K562 (cell line): ENCODE results near the gene BCL7C. TPM values are rescaled to one million over a fixed set of nuclear protein-coding genes. Genes with fewer than 3 reads are reported as not detected.
A peak's percentile ranks its signal among the peaks of the same experiment; 100 is the strongest.

ENCODE experiments used
- ATAC-seq: fragments of 200-7000 bp; cut with Tn5 transposase; 3 replicates; pipeline ENCODE4 v1.9.1; 2020; ENCODE audit warnings: moderate library complexity
- BruUV-seq: library from RNA; stranded (reverse); fragments of 400-500 nt; replicated peaks from 2 replicates; lab custom pipeline; 2021; lab: Mats Ljungman, UMichigan
- CTCF ChIA-PET: fragments of 300-600 bp; formaldehyde crosslinking; extraction: SDS; loops from one replicate; lab custom pipeline; 2021; ENCODE audit warnings: low intra/inter-chr PET ratio; lab: Yijun Ruan, JAX
- POLR2A ChIA-PET: fragments of 300-600, 350-650 bp; sonication (Branson Sonifier 250); formaldehyde crosslinking; extraction: SDS; loops from one replicate; lab custom pipeline; 2021; ENCODE audit warnings: antibody characterized with exemption, inconsistent platforms; lab: Yijun Ruan, JAX
- DNase-seq, 4 experiments: peaks; one replicate each; pipeline versions ENCODE4 v3.0.0 to v3.0.0-alpha.2; 2011 to 2018; ENCODE audit warnings: low spot score in 3 of 4, mixed read lengths in 3 of 4; ENCODE audit errors: extremely low read depth in 1 of 4
- FAIRE-seq: peaks from 2 replicates; lab custom pipeline; 2011; peaks lifted over from hg19 to GRCh38; lab: Jason Lieb, UNC
- H2AFZ ChIP-seq: 2 replicates; pipeline ENCODE4 v1.6.0; 2011; ENCODE audit warnings: low read depth, low read length, control low read depth, inconsistent platforms
- H3K27ac ChIP-seq: fragments of 200-600 bp; 3 replicates; pipeline ENCODE4 v1.8.0; 2011; ENCODE audit warnings: low read depth, mild to moderate bottlenecking, control low read depth, inconsistent platforms, low read length, moderate library complexity, mixed read lengths; ENCODE audit errors: extremely low read depth
- H3K27me3 ChIP-seq, 2 experiments: fragments of 300-600 bp in 1 of 2; 2 replicates in 1 of 2; 3 replicates in 1 of 2; pipeline versions ENCODE4 v1.6.0 to v1.8.0; 2011; ENCODE audit warnings: inconsistent platforms in 2 of 2, low read length in 2 of 2, mild to moderate bottlenecking in 1 of 2, mixed read lengths in 1 of 2, moderate library complexity in 1 of 2; ENCODE audit not compliant: control insufficient read depth in 2 of 2, insufficient read depth in 2 of 2
- H3K36me3 ChIP-seq: fragments of 300-600 bp; 3 replicates; pipeline ENCODE4 v1.8.0; 2011; ENCODE audit warnings: mild to moderate bottlenecking, low read length, inconsistent platforms; ENCODE audit not compliant: control insufficient read depth, insufficient read depth
- H3K4me1 ChIP-seq, 2 experiments: fragments of 200-600 bp in 1 of 2; replicated peaks in 1 of 2; 2 replicates in 1 of 2; 3 replicates in 1 of 2; pipeline versions ENCODE4 v1.5.1 to v1.8.0; 2011; ENCODE audit warnings: inconsistent platforms in 2 of 2, low read length in 2 of 2, mild to moderate bottlenecking in 1 of 2, mixed read lengths in 1 of 2, moderate library complexity in 1 of 2; ENCODE audit not compliant: control insufficient read depth in 2 of 2, insufficient read depth in 2 of 2
- H3K4me2 ChIP-seq: 2 replicates; pipeline ENCODE4 v1.6.1; 2011; ENCODE audit warnings: low read length, control low read depth, inconsistent platforms, mixed read lengths; ENCODE audit not compliant: insufficient read depth
- H3K4me3 ChIP-seq: fragments of 200-600 bp; sonication (generic), shearing (Covaris generic); 2 replicates; pipeline ENCODE4 v1.5.1; 2016; ENCODE audit warnings: control low read depth, inconsistent platforms
- H3K79me2 ChIP-seq: fragments of 200-600 bp; 3 replicates; pipeline ENCODE4 v1.8.0; 2011; ENCODE audit warnings: low read length, inconsistent platforms; ENCODE audit not compliant: control insufficient read depth, insufficient read depth
- H3K9ac ChIP-seq, 2 experiments: 2 replicates each; pipeline versions ENCODE4 v1.6.0 to v1.6.1; 2011; ENCODE audit warnings: low read depth in 2 of 2, low read length in 2 of 2, control low read depth in 1 of 2, inconsistent platforms in 1 of 2, mild to moderate bottlenecking in 1 of 2, mixed read lengths in 1 of 2; ENCODE audit not compliant: insufficient read depth in 1 of 2
- H3K9me1 ChIP-seq: one replicate; pipeline ENCODE4 v1.6.0; 2011; ENCODE audit warnings: inconsistent platforms, mild to moderate bottlenecking, low read length, moderate library complexity; ENCODE audit not compliant: control insufficient read depth, insufficient read depth
- H3K9me3 ChIP-seq: replicated peaks from 2 replicates; pipeline ENCODE4 v1.5.1; 2011; ENCODE audit warnings: low read depth, low read length, inconsistent platforms; ENCODE audit not compliant: control insufficient read depth, insufficient read depth
- H4K20me1 ChIP-seq: replicated peaks from 2 replicates; pipeline ENCODE4 v1.6.1; 2011; ENCODE audit warnings: low read length, inconsistent platforms, mixed read lengths; ENCODE audit not compliant: control insufficient read depth, insufficient read depth
- NCOA1 ChIP-seq: fragments of 450-650 bp; IDR thresholded peaks from 2 replicates; pipeline ENCODE4 v1.6.1; 2016; ENCODE audit warnings: low read depth
- NRF1 ChIP-seq, 2 experiments: fragments of 450-650 bp; IDR thresholded peaks in 1 of 2; conservative IDR thresholded peaks in 1 of 2; 2 replicates each; pipeline ENCODE4 v1.6.1; 2014; ENCODE audit warnings: mild to moderate bottlenecking in 2 of 2
- SIX5 ChIP-seq, 2 experiments: IDR thresholded peaks; 2 replicates each; pipeline ENCODE4 v1.6.1; 2011; ENCODE audit warnings: low read length in 2 of 2, borderline replicate concordance in 1 of 2, low read depth in 1 of 2, mild to moderate bottlenecking in 1 of 2, moderate library complexity in 1 of 2; ENCODE audit not compliant: insufficient read depth in 1 of 2
- SP1 ChIP-seq: sonication (generic); formaldehyde crosslinking; IDR thresholded peaks from 2 replicates; pipeline ENCODE4 v1.8.1; 2022; ENCODE audit warnings: mild to moderate bottlenecking, missing genetic modification reagents
- ZNF143 ChIP-seq: sonication (generic); formaldehyde crosslinking; IDR thresholded peaks from 2 replicates; pipeline ENCODE4 v1.9.0; 2022; ENCODE audit warnings: mild to moderate bottlenecking, missing genetic modification reagents
- ZNF197 ChIP-seq: fragments of 200-800 bp; sonication (Bioruptor generic); IDR thresholded peaks from 2 replicates; pipeline ENCODE4 v1.6.1; 2016; ENCODE audit warnings: low read depth, missing genetic modification characterization, missing compliant biosample characterization
- ZNF384 ChIP-seq: IDR thresholded peaks from 2 replicates; pipeline ENCODE4 v1.6.1; 2012; ENCODE audit warnings: low read depth, low read length, improper control_type of control experiment
- WGBS: fragments of 100-300 bp; shearing (Covaris generic); methylation state at CpG from one replicate; pipeline ENCODE4 v1.1.6; 2016; ENCODE audit warnings: low coverage, mixed read lengths; ENCODE audit not compliant: insufficient coverage; ENCODE audit errors: missing lambda C conversion rate; 5-methylcytosine and 5-hydroxymethylcytosine counted together
- in situ Hi-C: fragments of 300-500 bp; cut with MboI; formaldehyde crosslinking; loops from 4 replicates; pipeline ENCODE4 v1.15.0; 2018; ENCODE audit warnings: inconsistent platforms, mixed read lengths
- intact Hi-C: fragments of 100-400 bp; cut with micrococcal nuclease; formaldehyde crosslinking; loops from 2 replicates; pipeline ENCODE4 v1.14.2; 2022
- polyA plus RNA-seq, 8 experiments: library from polyadenylated mRNA; depleted of rRNA in 4 of 8; stranded (reverse) in 5 of 8; unstranded in 3 of 8; fragments of >200 nt; fragmentation: Nextera tagmentation in 2 of 8; fragmentation: Illumina TruSeq in 1 of 8; extraction: Ambion mirVana in 2 of 8; extraction: Trizol in 1 of 8; gene quantifications; 2 replicates each; pipeline versions ENCODE4 v1.2.1 to v1.2.3, GENCODE V29; 2011 to 2014; ENCODE audit warnings: inconsistent platforms in 1 of 8, missing spikeins in 1 of 8
- total RNA-seq, 7 experiments: library from RNA; depleted of rRNA in 6 of 7; stranded (reverse); fragments of >200 nt in 6 of 7; fragmentation: Illumina TruSeq in 2 of 7; extraction: Trizol in 2 of 7; gene quantifications; 2 replicates each; pipeline versions ENCODE4 v1.2.1 to v1.2.3, GENCODE V29; 2011 to 2021; ENCODE audit warnings: low replicate concordance in 1 of 7
- TF ChIP-seq, protein P1 (sequence below): fragments of 200-800 bp; sonication (Bioruptor generic); IDR thresholded peaks from 2 replicates; pipeline ENCODE4 v1.6.1; 2017; ENCODE audit warnings: missing genetic modification characterization, missing compliant biosample characterization
- TF ChIP-seq, protein P2 (sequence below), 3 experiments: fragments of 200-800 bp in 1 of 3; sonication (Bioruptor generic) in 1 of 3; sonication (generic) in 1 of 3; formaldehyde crosslinking in 1 of 3; IDR thresholded peaks; 2 replicates each; pipeline versions ENCODE4 v1.6.1 to v1.8.0; 2016 to 2022; ENCODE audit warnings: mild to moderate bottlenecking in 2 of 3, missing compliant biosample characterization in 2 of 3, missing genetic modification characterization in 2 of 3, missing genetic modification reagents in 1 of 3

The BCL7C gene
- total and polyA plus RNA-seq, 9 of the 15 experiments (the other 6 are each of a cell fraction or from before 2014, with no cell fraction given) = 1.7 to 85.8 (median 19.6) TPM

DNA sequence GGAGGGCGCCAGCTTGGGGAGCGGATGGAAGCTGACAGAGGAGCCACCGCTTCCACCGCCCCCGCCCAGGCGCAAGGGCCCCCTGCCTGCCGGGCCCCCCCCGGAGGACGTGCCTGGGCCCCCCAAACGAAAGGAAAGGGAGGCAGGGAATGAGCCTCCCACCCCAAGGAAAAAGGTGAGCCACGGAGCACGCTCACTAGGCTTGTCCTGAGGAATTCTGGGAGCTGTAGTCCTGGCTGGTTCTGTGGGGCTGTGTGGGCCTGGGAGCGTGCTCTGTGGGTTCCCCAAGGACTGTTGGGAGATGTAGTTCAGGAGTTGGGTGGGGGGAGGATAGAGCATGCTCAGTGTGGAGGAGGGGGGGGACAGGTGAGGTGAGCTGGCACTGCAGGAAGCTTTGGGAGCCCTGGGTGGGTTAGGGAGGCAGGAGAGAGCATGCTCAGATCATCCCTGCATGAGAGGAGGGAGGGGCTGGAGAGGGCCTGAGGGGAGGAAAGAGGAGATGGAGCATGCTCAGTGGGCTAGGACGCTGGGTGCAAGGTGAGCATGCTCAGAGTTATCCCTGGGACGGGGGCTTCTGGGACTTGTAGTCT is 34.0 kb upstream of the BCL7C start:
- Histone ChIP-seq H3K36me3 (peaks cover 61% of the 10 kb centered on the region; the same call in 2 of the 3 replicates), H3K4me2 (no peak overlapping the region; the same call in 1 of the 2 replicates), H4K20me1 (peaks cover 1% of the 10 kb centered on the region; the same call in 1 of the 2 replicates), H3K79me2 (peaks cover 13% of the 10 kb centered on the region), H3K9me3 (no peaks in the 10 kb centered on the region), H3K27me3 (no peaks in the 10 kb centered on the region; a peak in 1 of 5 replicates), H3K4me3 (no peak overlapping the region), H3K4me1 (peaks cover 0 to 49% of the 10 kb centered on the region in 2 experiments; a peak in 3 of 5 replicates), H3K9me1 (peaks cover 3% of the 10 kb centered on the region), H3K27ac (no peak overlapping the region), H3K9ac (peak overlapping the region in 1 of 2 experiments; percentile 54; a peak in 2 of 4 replicates), H2AFZ (no peak overlapping the region)
- in situ Hi-C loops = no loop called here
- intact Hi-C loops = no loop called here
- peak; percentile 83 for ATAC-seq
- peak; percentile 48 to 81 (median 64) for DNase-seq
- ChIA-PET CTCF (no interaction called here), POLR2A (interaction anchor here (0.6 to 1.1 kb wide), 5 partner anchors 26 to 371 kb away, joined by 3 to 4 read pairs (median 3); partner anchors contain the start of gene FUS)
- FAIRE-seq = peak; percentile 98
- 73% methylated on average over 3 of the region's 15 CpGs for WGBS
- no TSS peak for BruUV-seq
- TF ChIP-seq ZNF197 (CRISPR knock-in tag) (no peak), NRF1 (conservative IDR thresholded peaks at IDR 0.05 in 1 of 2, IDR thresholded peaks at IDR 0.05 in 1 of 2) (peak; percentile 92 to 93), SIX5 (IDR thresholded peaks at IDR 0.05; ENCODE audit: borderline replicate concordance in 1 of 2, insufficient read depth in 1 of 2, low read depth in 1 of 2, low read length in 2 of 2) (peak; percentile 73 to 82), SP1 (peak; percentile 55; the same call in 1 of the 2 replicates), NCOA1 (no peak), ZNF143 (peak; percentile 85), ZNF384 (no peak)
- TF ChIP-seq, protein P1, sequence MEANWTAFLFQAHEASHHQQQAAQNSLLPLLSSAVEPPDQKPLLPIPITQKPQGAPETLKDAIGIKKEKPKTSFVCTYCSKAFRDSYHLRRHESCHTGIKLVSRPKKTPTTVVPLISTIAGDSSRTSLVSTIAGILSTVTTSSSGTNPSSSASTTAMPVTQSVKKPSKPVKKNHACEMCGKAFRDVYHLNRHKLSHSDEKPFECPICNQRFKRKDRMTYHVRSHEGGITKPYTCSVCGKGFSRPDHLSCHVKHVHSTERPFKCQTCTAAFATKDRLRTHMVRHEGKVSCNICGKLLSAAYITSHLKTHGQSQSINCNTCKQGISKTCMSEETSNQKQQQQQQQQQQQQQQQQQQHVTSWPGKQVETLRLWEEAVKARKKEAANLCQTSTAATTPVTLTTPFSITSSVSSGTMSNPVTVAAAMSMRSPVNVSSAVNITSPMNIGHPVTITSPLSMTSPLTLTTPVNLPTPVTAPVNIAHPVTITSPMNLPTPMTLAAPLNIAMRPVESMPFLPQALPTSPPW (CRISPR knock-in tag) = peak; percentile 50; the same call in 1 of the 2 replicates
- TF ChIP-seq, protein P2, sequence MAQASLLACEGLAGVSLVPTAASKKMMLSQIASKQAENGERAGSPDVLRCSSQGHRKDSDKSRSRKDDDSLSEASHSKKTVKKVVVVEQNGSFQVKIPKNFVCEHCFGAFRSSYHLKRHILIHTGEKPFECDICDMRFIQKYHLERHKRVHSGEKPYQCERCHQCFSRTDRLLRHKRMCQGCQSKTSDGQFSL (CRISPR knock-in tag; IDR thresholded peaks at IDR 0.05) = peak; percentile 79; the same call in 1 of the 2 replicates
- TF ChIP-seq, protein P2 (tag; IDR thresholded peaks at IDR 0.05) = peak in 1 of 2 experiments; percentile 61; a peak in 1 of 4 replicates
